ENCODE results near the gene NDOR1.

Gene NDOR1

DNA sequence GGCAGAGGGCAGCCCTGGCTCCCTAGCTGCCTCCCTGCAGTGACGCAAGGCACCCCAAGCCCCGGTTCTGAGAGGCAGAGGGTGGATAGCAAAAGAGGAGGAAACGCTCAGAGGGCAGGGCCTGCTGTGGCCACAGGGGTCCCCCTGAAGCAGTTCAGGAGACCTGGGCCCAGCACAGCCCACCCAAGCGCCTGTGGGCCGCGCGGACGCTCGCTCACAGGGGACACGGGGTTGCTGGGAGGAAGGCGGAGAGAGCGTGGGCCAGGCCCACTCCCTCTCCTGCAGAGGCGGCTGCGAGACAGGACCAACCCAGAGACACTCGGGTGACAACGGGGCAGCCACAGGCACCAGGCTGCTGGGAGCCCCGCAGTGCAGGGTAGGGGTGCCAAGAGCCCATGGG, 25.7 kb upstream of the NDOR1 start:
- no peak overlapping the region for H2AK5ac ChIP-seq (ENCODE audit: low read length)
- no peak overlapping the region for H3K9ac ChIP-seq (ENCODE audit: low read length)
- peaks cover 0 to 3% of the 10 kb centered on the region in 2 experiments for H3K4me1 ChIP-seq (ENCODE audit: control insufficient read depth in 1 of 2, insufficient read depth in 2 of 2, low read length in 2 of 2)
- H3K27ac ChIP-seq (ENCODE audit: low read depth, low read length), result no peak overlapping the region
- no peak overlapping the region for H4K91ac ChIP-seq (ENCODE audit: low read depth, low read length)
- H2AFZ ChIP-seq (ENCODE audit: insufficient read depth, low read length, poor library complexity), result no peak overlapping the region
- H2BK120ac ChIP-seq (ENCODE audit: insufficient read depth, low read length, poor library complexity), result no peak overlapping the region
- H3K4ac ChIP-seq (ENCODE audit: low read depth, low read length), result no peak overlapping the region
- no peak overlapping the region for H3K14ac ChIP-seq (ENCODE audit: low read length)
- no peak overlapping the region for H4K8ac ChIP-seq (ENCODE audit: low read depth, low read length)
- H3K23ac ChIP-seq (ENCODE audit: low read length), result no peak overlapping the region
- H3K9me3 ChIP-seq (ENCODE audit: insufficient read depth, low read depth, low read length), result peaks cover 3% of the 10 kb centered on the region
- H3K18ac ChIP-seq (ENCODE audit: low read length), result no peak overlapping the region
- H3K79me1 ChIP-seq (ENCODE audit: low read length), result no peaks in the 10 kb centered on the region
- H2BK5ac ChIP-seq (ENCODE audit: low read depth, low read length, poor library complexity), result no peak overlapping the region
- no peak overlapping the region for H3K4me2 ChIP-seq (ENCODE audit: low read length)
- H4K12ac ChIP-seq (ENCODE audit: low read depth, low read length), result no peak overlapping the region
- H2BK12ac ChIP-seq (ENCODE audit: low read length), result no peak overlapping the region
- no CpG with 5 or more reads among the region's 17 CpGs for WGBS (ENCODE audit: extremely low coverage, insufficient coverage, insufficient read length)
- DNase-seq, result no peak
- H3K4me3 ChIP-seq (ENCODE audit: low read depth, low read length), result no peak overlapping the region
- H3K27me3 ChIP-seq (ENCODE audit: insufficient read depth, low read length), result no peaks in the 10 kb centered on the region
- no peaks in the 10 kb centered on the region for H3K79me2 ChIP-seq (ENCODE audit: control insufficient read depth, insufficient read depth, low read length, poor library complexity)
- peaks cover 56 to 64% of the 10 kb centered on the region in 2 experiments for H3K36me3 ChIP-seq (ENCODE audit: control insufficient read depth in 1 of 2, insufficient read depth in 2 of 2, low read length in 2 of 2)

DNA sequence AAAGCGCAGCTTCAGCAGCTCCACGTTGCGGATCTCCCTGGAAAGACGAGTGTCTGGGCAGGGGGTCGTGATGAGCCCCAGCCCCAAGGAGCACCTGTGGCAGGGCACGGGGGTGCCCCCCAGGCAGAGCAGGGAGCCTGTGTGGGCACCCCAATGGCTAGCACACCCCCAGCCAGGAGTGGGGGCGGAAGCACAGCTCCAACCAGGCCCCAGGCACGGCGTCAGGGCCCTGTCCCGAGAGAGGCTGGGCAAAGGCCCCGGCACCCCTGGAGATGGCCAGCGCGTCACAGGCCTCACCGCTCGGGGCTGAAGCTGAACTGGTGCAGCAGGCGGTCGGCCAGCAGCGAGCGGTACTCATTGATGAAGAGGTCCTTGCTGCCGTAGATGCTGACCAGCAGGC, 25.0 kb upstream of the NDOR1 start:
- H3K4me3 ChIP-seq (ENCODE audit: low read depth, low read length), result no peak overlapping the region
- H3K9me3 ChIP-seq (ENCODE audit: insufficient read depth, low read depth, low read length), result peaks cover 5% of the 10 kb centered on the region
- no peak overlapping the region for H4K91ac ChIP-seq (ENCODE audit: low read depth, low read length)
- no peak for DNase-seq
- H3K79me1 ChIP-seq (ENCODE audit: low read length), result no peaks in the 10 kb centered on the region
- no peak overlapping the region for H4K12ac ChIP-seq (ENCODE audit: low read depth, low read length)
- H3K14ac ChIP-seq (ENCODE audit: low read length), result no peak overlapping the region
- no peak overlapping the region for H3K18ac ChIP-seq (ENCODE audit: low read length)
- H4K8ac ChIP-seq (ENCODE audit: low read depth, low read length), result no peak overlapping the region
- no peaks in the 10 kb centered on the region for H3K27me3 ChIP-seq (ENCODE audit: insufficient read depth, low read length)
- peaks cover 0 to 3% of the 10 kb centered on the region in 2 experiments for H3K4me1 ChIP-seq (ENCODE audit: control insufficient read depth in 1 of 2, insufficient read depth in 2 of 2, low read length in 2 of 2)
- H3K4me2 ChIP-seq (ENCODE audit: low read length), result no peak overlapping the region
- no peak overlapping the region for H2BK120ac ChIP-seq (ENCODE audit: insufficient read depth, low read length, poor library complexity)
- no peaks in the 10 kb centered on the region for H3K79me2 ChIP-seq (ENCODE audit: control insufficient read depth, insufficient read depth, low read length, poor library complexity)
- H3K36me3 ChIP-seq (ENCODE audit: control insufficient read depth in 1 of 2, insufficient read depth in 2 of 2, low read length in 2 of 2), result peaks cover 63 to 71% of the 10 kb centered on the region in 2 experiments
- H3K27ac ChIP-seq (ENCODE audit: low read depth, low read length), result no peak overlapping the region
- no peak overlapping the region for H2AK5ac ChIP-seq (ENCODE audit: low read length)
- H3K23ac ChIP-seq (ENCODE audit: low read length), result no peak overlapping the region
- no CpG with 5 or more reads among the region's 20 CpGs for WGBS (ENCODE audit: extremely low coverage, insufficient coverage, insufficient read length)
- no peak overlapping the region for H2BK12ac ChIP-seq (ENCODE audit: low read length)
- H2BK5ac ChIP-seq (ENCODE audit: low read depth, low read length, poor library complexity), result no peak overlapping the region
- no peak overlapping the region for H2AFZ ChIP-seq (ENCODE audit: insufficient read depth, low read length, poor library complexity)
- H3K4ac ChIP-seq (ENCODE audit: low read depth, low read length), result no peak overlapping the region
- no peak overlapping the region for H3K9ac ChIP-seq (ENCODE audit: low read length)

DNA sequence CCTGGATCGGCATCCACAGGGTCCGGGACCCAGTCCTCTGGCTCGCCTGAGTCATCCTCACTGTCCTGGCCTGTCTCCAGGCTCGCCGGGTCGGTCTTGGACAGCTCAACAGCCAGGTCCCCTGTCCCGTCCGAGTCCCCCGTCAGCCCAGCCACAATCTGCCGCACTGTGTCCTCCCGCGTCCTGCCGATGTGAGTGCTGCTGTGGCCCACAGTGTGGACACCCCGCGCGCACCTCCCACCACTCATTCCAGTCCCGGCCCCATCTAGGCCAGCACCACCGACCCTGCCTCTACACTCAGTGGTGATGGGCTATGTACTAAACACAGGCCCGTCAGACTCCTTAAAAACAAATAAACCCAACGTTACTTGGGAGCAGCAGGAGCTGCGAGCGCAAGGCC, 23.8 kb upstream of the NDOR1 start:
- Histone ChIP-seq H4K8ac (ENCODE audit: low read depth, low read length) (no peak overlapping the region), H3K23ac (ENCODE audit: low read length) (no peak overlapping the region), H2BK12ac (ENCODE audit: low read length) (no peak overlapping the region), H3K27ac (ENCODE audit: low read depth, low read length) (no peak overlapping the region), H3K18ac (ENCODE audit: low read length) (no peak overlapping the region), H3K79me2 (ENCODE audit: control insufficient read depth, insufficient read depth, low read length, poor library complexity) (no peaks in the 10 kb centered on the region), H3K27me3 (ENCODE audit: insufficient read depth, low read length) (no peaks in the 10 kb centered on the region), H4K91ac (ENCODE audit: low read depth, low read length) (no peak overlapping the region), H3K4ac (ENCODE audit: low read depth, low read length) (no peak overlapping the region), H3K9ac (ENCODE audit: low read length) (no peak overlapping the region), H3K14ac (ENCODE audit: low read length) (no peak overlapping the region), H3K4me3 (ENCODE audit: low read depth, low read length) (no peak overlapping the region), H2AK5ac (ENCODE audit: low read length) (no peak overlapping the region), H3K9me3 (ENCODE audit: insufficient read depth, low read depth, low read length) (peaks cover 2% of the 10 kb centered on the region), H2BK5ac (ENCODE audit: low read depth, low read length, poor library complexity) (no peak overlapping the region), H3K4me2 (ENCODE audit: low read length) (no peak overlapping the region), H2AFZ (ENCODE audit: insufficient read depth, low read length, poor library complexity) (no peak overlapping the region), H3K79me1 (ENCODE audit: low read length) (no peaks in the 10 kb centered on the region), H2BK120ac (ENCODE audit: insufficient read depth, low read length, poor library complexity) (no peak overlapping the region), H3K4me1 (ENCODE audit: control insufficient read depth in 1 of 2, insufficient read depth in 2 of 2, low read length in 2 of 2) (peaks cover 0 to 3% of the 10 kb centered on the region in 2 experiments), H4K12ac (ENCODE audit: low read depth, low read length) (no peak overlapping the region), H3K36me3 (ENCODE audit: control insufficient read depth in 1 of 2, insufficient read depth in 2 of 2, low read length in 2 of 2) (peaks cover 75 to 83% of the 10 kb centered on the region in 2 experiments)
- DNase-seq, result no peak
- no CpG with 5 or more reads among the region's 22 CpGs for WGBS (ENCODE audit: extremely low coverage, insufficient coverage, insufficient read length)

DNA sequence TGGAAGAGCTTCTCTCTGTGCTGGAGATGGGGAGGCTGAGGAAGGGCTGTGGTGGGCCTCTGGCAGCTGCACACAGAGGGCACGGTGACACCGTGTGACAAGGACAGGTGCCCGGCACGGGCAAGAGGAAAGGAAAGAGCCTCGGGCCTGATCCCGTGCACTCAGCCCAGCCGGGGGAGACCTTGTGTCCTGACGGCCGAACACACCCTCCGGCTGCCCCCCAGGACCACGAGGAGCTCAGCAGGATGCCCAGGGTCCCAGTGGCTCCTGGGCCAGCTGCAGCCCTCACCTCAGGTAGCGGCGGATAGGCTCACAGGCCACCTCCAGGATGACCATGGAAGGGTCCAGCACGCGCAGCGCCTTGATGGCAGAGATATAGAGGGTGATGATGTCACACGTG, 22.7 kb upstream of the NDOR1 start:
- Histone ChIP-seq H4K8ac (ENCODE audit: low read depth, low read length) (no peak overlapping the region), H3K79me1 (ENCODE audit: low read length) (no peaks in the 10 kb centered on the region), H3K18ac (ENCODE audit: low read length) (no peak overlapping the region), H4K12ac (ENCODE audit: low read depth, low read length) (no peak overlapping the region), H3K23ac (ENCODE audit: low read length) (no peak overlapping the region), H3K4ac (ENCODE audit: low read depth, low read length) (no peak overlapping the region), H3K9ac (ENCODE audit: low read length) (no peak overlapping the region), H3K79me2 (ENCODE audit: control insufficient read depth, insufficient read depth, low read length, poor library complexity) (no peaks in the 10 kb centered on the region), H2BK5ac (ENCODE audit: low read depth, low read length, poor library complexity) (no peak overlapping the region), H2BK120ac (ENCODE audit: insufficient read depth, low read length, poor library complexity) (no peak overlapping the region), H3K4me1 (ENCODE audit: control insufficient read depth in 1 of 2, insufficient read depth in 2 of 2, low read length in 2 of 2) (peaks cover 8 to 10% of the 10 kb centered on the region in 2 experiments), H2BK12ac (ENCODE audit: low read length) (no peak overlapping the region), H3K27ac (ENCODE audit: low read depth, low read length) (no peak overlapping the region), H2AK5ac (ENCODE audit: low read length) (no peak overlapping the region), H3K14ac (ENCODE audit: low read length) (no peak overlapping the region), H3K36me3 (ENCODE audit: control insufficient read depth in 1 of 2, insufficient read depth in 2 of 2, low read length in 2 of 2) (peaks cover 78 to 84% of the 10 kb centered on the region in 2 experiments), H3K9me3 (ENCODE audit: insufficient read depth, low read depth, low read length) (peaks cover 2% of the 10 kb centered on the region), H3K4me3 (ENCODE audit: low read depth, low read length) (no peak overlapping the region), H3K4me2 (ENCODE audit: low read length) (no peak overlapping the region), H3K27me3 (ENCODE audit: insufficient read depth, low read length) (no peaks in the 10 kb centered on the region), H2AFZ (ENCODE audit: insufficient read depth, low read length, poor library complexity) (no peak overlapping the region), H4K91ac (ENCODE audit: low read depth, low read length) (no peak overlapping the region)
- WGBS (ENCODE audit: extremely low coverage, insufficient coverage, insufficient read length), result no CpG with 5 or more reads among the region's 17 CpGs
- DNase-seq, result no peak

All from trophoblast cell (in vitro differentiated cells and primary cell).